ENCODE results near the gene CD2BP2. TPM values are rescaled to one million over a fixed set of nuclear protein-coding genes. Genes with fewer than 3 reads are reported as not detected.
A peak's percentile ranks its signal among the peaks of the same experiment; 100 is the strongest.

Gene CD2BP2
- total and polyA plus RNA-seq, 2 of the 13 experiments (the other 11 are each of a cell fraction or from before 2014, with no cell fraction given), result 24.9 to 54.6 TPM

DNA sequence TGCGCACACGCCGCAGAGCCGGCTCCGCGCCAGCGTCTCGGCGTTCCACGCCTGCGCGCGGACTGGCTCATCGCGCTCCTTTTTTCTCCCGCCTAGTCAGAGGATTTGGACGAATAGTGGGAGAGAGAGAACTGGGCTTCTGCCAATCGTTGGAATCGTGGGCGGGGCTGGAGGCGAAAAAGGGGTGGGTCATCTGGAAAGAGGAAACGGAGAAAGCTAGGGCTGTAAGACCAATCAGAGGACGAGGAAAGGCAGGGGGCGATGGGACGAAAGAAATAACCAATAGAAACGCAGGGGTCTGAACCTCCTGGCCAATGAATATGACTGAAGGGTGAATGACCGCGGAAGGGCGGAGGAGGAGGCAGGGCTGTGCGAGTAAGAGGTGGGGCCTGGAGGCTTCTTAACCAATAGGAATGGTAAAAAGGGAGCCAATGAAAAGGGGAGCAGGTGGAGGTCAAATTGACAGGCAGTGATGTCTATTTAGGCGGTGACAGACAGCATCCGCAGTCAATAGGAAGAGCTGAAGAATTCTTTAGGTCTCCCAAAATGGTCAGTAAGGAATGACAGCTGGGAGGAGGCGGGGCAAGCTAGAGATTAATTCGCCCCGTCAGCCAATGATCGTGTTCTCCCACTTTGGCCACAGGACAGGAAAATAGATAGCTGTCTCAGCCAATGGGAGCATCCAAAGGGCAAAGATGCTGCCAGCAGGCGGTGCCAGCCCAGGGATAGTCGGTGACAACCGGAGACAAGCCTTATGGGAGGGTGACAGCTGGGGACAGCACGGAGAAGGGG, 15.5 kb upstream of the CD2BP2 start, which contains the start of gene TBC1D10B (continued):
- peak; percentile 20 for TF ChIP-seq ASH2L (IDR thresholded peaks at IDR 0.05; ENCODE audit: insufficient read length, low read depth, low read length)
- TF ChIP-seq SKI (IDR thresholded peaks at IDR 0.05; ENCODE audit: partially characterized antibody), result no peak
- TF ChIP-seq, protein P1, sequence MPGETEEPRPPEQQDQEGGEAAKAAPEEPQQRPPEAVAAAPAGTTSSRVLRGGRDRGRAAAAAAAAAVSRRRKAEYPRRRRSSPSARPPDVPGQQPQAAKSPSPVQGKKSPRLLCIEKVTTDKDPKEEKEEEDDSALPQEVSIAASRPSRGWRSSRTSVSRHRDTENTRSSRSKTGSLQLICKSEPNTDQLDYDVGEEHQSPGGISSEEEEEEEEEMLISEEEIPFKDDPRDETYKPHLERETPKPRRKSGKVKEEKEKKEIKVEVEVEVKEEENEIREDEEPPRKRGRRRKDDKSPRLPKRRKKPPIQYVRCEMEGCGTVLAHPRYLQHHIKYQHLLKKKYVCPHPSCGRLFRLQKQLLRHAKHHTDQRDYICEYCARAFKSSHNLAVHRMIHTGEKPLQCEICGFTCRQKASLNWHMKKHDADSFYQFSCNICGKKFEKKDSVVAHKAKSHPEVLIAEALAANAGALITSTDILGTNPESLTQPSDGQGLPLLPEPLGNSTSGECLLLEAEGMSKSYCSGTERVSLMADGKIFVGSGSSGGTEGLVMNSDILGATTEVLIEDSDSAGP (CRISPR knock-in tag; IDR thresholded peaks at IDR 0.05; ENCODE audit: borderline replicate concordance), result peak; percentile 27; the same call in 1 of the 2 replicates
- TF ChIP-seq, protein P2, sequence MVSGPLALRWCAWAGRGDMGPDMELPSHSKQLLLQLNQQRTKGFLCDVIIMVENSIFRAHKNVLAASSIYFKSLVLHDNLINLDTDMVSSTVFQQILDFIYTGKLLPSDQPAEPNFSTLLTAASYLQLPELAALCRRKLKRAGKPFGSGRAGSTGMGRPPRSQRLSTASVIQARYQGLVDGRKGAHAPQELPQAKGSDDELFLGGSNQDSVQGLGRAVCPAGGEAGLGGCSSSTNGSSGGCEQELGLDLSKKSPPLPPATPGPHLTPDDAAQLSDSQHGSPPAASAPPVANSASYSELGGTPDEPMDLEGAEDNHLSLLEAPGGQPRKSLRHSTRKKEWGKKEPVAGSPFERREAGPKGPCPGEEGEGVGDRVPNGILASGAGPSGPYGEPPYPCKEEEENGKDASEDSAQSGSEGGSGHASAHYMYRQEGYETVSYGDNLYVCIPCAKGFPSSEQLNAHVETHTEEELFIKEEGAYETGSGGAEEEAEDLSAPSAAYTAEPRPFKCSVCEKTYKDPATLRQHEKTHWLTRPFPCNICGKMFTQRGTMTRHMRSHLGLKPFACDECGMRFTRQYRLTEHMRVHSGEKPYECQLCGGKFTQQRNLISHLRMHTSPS (CRISPR knock-in tag; IDR thresholded peaks at IDR 0.05; ENCODE audit: low read depth), result no peak
- TF ChIP-seq ZNF607 (CRISPR knock-in tag; IDR thresholded peaks at IDR 0.05; ENCODE audit: borderline replicate concordance), result no peak
- no peak for TF ChIP-seq KDM1A (CRISPR knock-in tag; IDR thresholded peaks at IDR 0.05)
- peak; percentile 69; the same call in 1 of the 2 replicates for TF ChIP-seq ZNF792 (CRISPR knock-in tag; IDR thresholded peaks at IDR 0.05)
- TF ChIP-seq ZNF101 (CRISPR knock-in tag; IDR thresholded peaks at IDR 0.05; ENCODE audit: borderline replicate concordance, low read depth), result no peak
- TF ChIP-seq ATAD3A (CRISPR knock-in tag; IDR thresholded peaks at IDR 0.05), result no peak
- TF ChIP-seq SMAD1 (CRISPR knock-in tag; IDR thresholded peaks at IDR 0.05; ENCODE audit: borderline replicate concordance, low read depth), result no peak
- no peak for TF ChIP-seq IRX3 (CRISPR knock-in tag; IDR thresholded peaks at IDR 0.05; ENCODE audit: borderline replicate concordance, low read depth)
- TF ChIP-seq ZBTB38 (CRISPR knock-in tag; IDR thresholded peaks at IDR 0.05), result no peak
- TF ChIP-seq, protein P3, sequence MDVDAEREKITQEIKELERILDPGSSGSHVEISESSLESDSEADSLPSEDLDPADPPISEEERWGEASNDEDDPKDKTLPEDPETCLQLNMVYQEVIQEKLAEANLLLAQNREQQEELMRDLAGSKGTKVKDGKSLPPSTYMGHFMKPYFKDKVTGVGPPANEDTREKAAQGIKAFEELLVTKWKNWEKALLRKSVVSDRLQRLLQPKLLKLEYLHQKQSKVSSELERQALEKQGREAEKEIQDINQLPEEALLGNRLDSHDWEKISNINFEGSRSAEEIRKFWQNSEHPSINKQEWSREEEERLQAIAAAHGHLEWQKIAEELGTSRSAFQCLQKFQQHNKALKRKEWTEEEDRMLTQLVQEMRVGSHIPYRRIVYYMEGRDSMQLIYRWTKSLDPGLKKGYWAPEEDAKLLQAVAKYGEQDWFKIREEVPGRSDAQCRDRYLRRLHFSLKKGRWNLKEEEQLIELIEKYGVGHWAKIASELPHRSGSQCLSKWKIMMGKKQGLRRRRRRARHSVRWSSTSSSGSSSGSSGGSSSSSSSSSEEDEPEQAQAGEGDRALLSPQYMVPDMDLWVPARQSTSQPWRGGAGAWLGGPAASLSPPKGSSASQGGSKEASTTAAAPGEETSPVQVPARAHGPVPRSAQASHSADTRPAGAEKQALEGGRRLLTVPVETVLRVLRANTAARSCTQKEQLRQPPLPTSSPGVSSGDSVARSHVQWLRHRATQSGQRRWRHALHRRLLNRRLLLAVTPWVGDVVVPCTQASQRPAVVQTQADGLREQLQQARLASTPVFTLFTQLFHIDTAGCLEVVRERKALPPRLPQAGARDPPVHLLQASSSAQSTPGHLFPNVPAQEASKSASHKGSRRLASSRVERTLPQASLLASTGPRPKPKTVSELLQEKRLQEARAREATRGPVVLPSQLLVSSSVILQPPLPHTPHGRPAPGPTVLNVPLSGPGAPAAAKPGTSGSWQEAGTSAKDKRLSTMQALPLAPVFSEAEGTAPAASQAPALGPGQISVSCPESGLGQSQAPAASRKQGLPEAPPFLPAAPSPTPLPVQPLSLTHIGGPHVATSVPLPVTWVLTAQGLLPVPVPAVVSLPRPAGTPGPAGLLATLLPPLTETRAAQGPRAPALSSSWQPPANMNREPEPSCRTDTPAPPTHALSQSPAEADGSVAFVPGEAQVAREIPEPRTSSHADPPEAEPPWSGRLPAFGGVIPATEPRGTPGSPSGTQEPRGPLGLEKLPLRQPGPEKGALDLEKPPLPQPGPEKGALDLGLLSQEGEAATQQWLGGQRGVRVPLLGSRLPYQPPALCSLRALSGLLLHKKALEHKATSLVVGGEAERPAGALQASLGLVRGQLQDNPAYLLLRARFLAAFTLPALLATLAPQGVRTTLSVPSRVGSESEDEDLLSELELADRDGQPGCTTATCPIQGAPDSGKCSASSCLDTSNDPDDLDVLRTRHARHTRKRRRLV (CRISPR knock-in tag; IDR thresholded peaks at IDR 0.05), result no peak
- no peak for TF ChIP-seq IKZF4 (CRISPR knock-in tag; IDR thresholded peaks at IDR 0.05; ENCODE audit: borderline replicate concordance, low read depth, not compliant biosample characterization)
- TF ChIP-seq, protein P4, sequence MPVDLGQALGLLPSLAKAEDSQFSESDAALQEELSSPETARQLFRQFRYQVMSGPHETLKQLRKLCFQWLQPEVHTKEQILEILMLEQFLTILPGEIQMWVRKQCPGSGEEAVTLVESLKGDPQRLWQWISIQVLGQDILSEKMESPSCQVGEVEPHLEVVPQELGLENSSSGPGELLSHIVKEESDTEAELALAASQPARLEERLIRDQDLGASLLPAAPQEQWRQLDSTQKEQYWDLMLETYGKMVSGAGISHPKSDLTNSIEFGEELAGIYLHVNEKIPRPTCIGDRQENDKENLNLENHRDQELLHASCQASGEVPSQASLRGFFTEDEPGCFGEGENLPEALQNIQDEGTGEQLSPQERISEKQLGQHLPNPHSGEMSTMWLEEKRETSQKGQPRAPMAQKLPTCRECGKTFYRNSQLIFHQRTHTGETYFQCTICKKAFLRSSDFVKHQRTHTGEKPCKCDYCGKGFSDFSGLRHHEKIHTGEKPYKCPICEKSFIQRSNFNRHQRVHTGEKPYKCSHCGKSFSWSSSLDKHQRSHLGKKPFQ (CRISPR knock-in tag; IDR thresholded peaks at IDR 0.05; ENCODE audit: insufficient replicate concordance), result no peak
